Activated CD8-positive, alpha-beta memory T cell treated with anti-CD3 and anti-CD28 coated beads for 36 hours (primary cell): ENCODE data around the gene CLEC18C. TPM values are rescaled to one million over a fixed set of nuclear protein-coding genes. Genes with fewer than 3 reads are reported as not detected.
"Not testable (repeated sequence)": the region's sequence is repeated elsewhere in the genome, so short reads cannot be mapped to it uniquely, and the experiment has no call there.

ENCODE experiments used
- CTCF ChIA-PET: fragments of 350-600 bp; sonication (Branson Sonifier 250); formaldehyde crosslinking; loops from one replicate; lab custom pipeline; 2021; ENCODE audit warnings: antibody characterized with exemption; lab: Charles Lee
- POLR2A ChIA-PET: fragments of 350-600 bp; sonication (Branson Sonifier 250); formaldehyde crosslinking; loops from one replicate; lab custom pipeline; 2021; ENCODE audit warnings: antibody characterized with exemption; lab: Charles Lee
- total RNA-seq, 2 experiments: library from RNA; stranded (reverse); gene quantifications; one replicate each; pipeline ENCODE4 v1.2.3, GENCODE V29; 2021

Gene CLEC18C
- total RNA-seq, result under 1 TPM in 1 of 2 experiments, not detected in 1; 0.23 TPM

DNA sequence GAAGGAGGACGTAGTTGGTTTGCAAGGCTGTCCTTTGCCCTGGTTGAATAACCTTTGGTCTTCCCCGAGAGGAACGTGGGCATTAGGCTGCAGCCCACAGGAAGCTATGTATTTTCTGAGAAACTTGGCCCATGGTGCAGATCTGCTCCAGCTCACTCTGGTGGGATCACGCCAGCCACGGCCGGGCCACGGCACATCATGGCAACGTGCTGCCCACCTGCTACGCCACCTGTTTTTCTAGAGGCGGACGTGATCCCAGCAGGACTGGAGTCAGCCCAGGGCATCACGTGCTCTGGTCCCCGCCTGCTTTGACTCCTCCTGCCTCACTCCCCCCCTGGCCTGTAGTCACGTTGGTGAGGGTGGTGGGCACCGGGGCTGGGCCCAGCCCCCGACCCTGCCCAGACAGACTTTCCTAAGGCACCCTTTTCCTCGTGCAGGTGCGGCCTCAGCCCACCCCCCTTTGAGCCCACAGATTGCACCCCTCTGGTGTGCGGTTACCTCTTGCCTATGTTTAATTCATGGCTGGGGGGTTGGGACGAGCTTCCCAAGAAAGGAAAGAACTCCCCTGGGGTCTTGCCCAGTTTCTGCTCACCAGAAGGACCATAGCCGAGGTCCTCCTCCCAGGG, at the start of gene CLEC18C:
Gene CLEC18C, plus strand, starts transcription at position 576 of the 626 bp plus-strand sequence. CDS start 492 bp downstream, outside the sequence.
- POLR2A ChIA-PET, CTCF ChIA-PET: not testable (repeated sequence)

DNA sequence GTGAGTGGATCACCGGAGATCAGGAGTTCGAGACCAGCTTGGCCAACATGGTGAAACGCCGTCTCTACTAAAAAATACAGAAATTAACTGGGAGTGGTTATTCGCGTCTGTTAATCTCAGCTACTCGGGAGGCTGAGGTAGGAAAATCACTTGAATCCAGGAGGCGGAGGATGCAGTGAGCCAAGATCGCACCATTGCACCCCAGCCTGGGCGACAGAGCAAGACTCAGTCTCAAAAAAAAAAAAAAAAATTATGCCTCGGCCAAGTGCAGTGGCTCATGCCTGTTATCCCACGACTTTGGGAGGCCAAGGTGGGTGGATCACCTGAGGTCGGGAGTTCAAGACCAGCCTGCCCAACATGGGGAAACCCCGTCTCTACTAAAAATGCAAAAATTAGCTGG, 49.8 kb upstream of the CLEC18C start:
- CTCF ChIA-PET, POLR2A ChIA-PET: not testable (repeated sequence)

DNA sequence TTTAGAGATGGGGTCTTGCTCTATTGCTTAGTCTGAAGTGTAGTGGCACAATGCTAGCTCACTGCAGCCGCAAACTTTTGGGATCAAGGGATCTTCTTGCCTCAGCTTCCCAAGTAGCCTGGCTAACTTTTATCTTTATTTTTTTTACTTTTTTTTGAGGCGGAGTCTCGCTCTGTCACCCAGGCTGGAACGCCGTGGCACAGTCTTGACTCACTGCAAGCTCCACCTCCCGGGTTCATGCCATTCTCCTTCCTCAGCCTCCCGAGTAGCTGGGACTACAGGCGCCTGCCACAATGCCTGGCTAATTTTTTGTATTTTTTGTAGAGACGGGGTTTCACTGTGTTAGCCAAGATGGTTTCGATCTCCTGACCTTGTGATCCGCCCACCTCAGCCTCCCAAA, 47.4 kb upstream of the CLEC18C start:
- POLR2A ChIA-PET, CTCF ChIA-PET: not testable (repeated sequence)

DNA sequence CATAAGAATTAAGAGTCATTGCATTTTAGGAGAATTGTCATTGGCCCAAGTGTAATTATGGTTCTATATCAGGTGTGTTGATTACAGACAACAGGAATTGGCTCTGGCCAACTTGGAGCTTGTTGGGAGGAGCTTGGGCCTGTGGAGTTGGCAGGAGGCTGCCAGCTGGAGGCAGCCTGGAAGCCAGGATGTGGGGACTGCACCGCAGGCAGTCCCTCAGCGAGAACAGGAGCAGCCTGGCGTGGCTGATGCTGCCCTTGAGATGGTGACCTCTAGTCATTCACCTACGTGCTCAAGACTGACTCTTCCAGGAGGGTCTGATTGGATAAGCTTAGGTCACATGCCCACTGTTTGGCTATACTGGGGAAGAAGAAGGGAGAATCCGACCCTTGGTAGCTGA, 45.9 kb upstream of the CLEC18C start:
- POLR2A ChIA-PET, CTCF ChIA-PET: not testable (repeated sequence)

DNA sequence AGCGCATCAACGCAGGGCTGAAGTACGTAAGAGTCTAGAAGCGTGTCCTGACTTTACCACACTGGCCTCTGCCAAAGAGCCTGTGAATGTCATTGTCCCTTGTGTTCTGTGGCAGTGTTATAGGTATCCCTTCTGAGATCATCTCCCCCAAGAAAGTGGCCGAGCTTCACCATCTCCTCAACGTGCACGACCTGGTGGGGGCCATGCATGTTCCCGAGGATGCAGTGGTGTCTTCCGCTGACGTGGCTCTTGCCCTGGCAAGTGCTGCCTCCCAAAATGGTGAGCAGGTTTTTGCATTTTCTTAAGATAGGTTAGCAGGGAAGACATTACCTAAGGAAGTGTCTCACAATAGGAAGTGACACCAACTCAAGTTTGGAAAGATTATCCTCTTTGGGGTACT, 44.7 kb upstream of the CLEC18C start:
- CTCF ChIA-PET, POLR2A ChIA-PET: not testable (repeated sequence)

DNA sequence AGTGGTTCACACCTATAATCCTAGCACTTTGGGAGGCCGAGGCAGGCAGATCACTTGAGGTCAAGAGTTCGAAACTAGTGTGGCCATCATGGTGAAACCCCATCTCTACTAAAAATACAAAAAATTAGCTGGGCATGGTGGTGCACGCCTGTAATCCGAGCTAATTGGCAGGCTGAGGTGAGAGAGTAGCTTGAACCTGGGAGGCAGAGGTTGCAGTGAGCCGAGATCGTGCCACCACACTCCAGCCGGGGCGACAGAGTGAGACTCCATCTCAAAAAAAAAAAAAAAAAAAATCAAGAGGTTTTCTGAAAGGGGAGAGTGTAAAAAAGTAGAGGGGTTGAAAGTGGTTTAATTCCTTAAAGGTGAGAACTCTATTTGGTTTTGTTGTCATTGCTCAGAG, 37.8 kb upstream of the CLEC18C start:
- POLR2A ChIA-PET, CTCF ChIA-PET: not testable (repeated sequence)

DNA sequence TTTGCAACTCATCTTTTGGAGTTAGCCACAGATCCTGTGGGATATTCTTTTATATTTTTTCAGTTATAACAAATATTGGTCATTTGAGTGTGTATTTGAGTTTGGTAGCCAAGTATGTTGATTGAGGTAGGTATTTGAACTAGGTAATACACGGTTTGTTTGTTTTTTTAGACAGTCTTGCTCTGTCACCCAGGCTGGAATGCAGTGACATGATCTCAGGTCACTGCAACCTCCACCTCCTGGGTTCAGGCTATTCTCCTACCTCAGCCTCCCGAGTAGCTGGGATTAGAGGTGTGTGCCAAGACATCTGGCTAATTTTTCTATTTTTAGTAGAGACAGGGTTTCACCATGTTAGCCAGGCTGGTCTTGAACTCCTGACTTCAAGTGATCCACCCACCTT, 37.0 kb upstream of the CLEC18C start:
- POLR2A ChIA-PET, CTCF ChIA-PET: not testable (repeated sequence)

DNA sequence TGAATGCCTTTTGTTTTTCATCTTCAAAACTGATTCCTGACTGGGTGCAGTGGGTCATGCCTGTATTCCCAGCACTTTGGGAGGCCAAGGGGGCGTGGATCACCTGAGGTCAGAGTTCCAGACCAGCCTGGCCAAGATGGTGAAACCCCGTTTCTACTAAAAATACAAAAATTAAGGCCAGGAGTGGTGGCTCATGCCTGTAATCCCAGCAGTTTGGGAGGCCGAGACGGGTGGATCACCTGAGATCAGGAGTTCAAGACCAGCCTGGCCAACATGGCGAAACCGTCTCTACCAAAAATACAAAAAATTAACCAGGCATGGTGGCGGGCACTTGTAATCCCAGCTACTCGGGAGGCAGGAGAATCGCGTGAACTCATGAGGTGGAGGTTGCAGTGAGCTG, 30.8 kb upstream of the CLEC18C start:
- POLR2A ChIA-PET, CTCF ChIA-PET: not testable (repeated sequence)

DNA sequence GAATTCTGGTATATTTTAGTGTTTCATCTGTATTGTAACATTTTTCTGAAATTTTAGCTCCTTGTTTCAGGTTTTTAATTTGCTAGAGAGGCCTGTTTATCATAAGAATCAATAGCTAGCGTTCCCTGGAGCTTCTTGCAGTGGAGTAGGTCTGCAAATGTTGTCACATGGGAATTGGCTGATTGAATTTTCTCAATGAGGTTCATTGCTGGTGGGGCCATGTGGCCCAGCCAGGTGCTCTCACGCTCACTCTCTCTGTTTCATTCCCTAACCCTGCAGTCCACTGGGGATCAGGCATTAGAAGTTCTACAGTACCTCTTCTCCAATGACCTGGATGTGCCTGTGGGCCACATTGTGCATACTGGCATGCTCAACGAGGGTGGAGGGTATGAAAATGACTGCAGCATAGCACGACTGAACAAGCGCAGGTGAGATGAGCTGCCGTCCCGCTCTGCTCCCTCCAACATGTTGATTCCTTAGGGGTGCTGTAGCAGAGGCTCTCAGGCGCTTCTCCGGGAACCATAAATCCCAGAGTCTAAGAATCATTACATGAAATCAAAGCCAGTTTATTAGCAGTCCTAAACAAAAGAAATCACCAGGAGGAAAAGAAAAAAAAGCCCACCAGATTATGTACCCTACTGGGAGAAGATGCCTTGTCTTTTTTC, 30.2 kb upstream of the CLEC18C start:
- POLR2A ChIA-PET, result not testable (repeated sequence)

DNA sequence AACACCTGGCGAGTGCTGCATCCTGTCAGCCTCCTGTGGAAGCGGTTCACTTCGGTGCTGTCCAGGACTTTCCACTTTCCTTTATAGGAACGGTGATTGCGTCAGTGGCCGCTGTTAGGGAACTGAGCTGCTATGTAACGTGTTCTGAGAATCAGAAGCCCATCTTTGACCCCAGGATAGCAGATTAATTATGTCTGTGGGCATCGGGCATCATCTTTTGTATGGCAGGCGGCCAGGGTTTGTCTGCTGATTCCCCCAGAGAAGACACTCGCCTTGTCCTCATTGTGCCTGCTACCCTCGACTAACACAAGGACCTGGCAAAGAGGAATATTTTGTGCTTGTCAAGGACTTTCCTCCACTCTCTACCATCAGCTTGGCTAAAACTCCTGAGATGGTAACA, 25.7 kb upstream of the CLEC18C start:
- POLR2A ChIA-PET, CTCF ChIA-PET: not testable (repeated sequence)

More for the DNA sequence above, 30.2 kb upstream of the CLEC18C start:
- CTCF ChIA-PET, result not testable (repeated sequence)

DNA sequence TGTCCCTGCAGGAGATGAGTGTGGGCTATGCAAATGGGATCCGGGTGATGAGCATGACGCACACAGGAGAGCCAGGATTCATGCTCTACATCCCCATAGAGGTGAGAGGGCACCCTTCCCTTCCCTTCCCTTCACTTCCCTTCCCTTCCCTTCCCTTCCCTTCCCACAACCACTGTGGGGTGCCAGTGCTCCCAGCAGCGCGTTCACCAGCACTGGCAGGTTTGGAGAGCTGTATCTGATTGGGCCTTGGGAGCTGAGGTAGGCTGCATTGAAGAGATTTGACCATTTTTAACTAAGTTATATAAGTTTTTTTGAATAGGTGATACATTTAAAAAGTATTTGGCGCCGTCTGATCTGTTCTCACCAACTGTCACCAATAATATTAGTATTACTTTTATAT, 25.1 kb upstream of the CLEC18C start:
- POLR2A ChIA-PET, CTCF ChIA-PET: not testable (repeated sequence)

DNA sequence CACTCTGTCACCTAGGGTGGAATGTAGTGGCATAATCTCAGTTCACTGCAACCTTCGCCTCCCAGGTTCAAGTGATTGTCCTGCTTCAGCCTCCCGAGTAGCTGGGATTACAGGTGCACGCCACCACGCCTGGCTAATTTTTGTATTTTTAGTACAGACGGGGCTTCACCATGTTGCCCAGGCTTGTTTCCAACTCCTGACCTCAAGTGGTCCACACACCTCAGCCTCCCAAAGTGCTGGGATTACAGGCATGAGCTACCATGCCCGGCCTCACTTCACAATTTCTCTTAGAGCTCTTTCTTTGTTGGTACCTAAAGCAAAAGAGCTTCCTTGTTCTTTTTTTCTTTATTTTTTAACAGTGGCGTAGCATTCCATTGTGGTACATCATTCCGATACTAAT, 24.3 kb upstream of the CLEC18C start:
- POLR2A ChIA-PET, CTCF ChIA-PET: not testable (repeated sequence)

DNA sequence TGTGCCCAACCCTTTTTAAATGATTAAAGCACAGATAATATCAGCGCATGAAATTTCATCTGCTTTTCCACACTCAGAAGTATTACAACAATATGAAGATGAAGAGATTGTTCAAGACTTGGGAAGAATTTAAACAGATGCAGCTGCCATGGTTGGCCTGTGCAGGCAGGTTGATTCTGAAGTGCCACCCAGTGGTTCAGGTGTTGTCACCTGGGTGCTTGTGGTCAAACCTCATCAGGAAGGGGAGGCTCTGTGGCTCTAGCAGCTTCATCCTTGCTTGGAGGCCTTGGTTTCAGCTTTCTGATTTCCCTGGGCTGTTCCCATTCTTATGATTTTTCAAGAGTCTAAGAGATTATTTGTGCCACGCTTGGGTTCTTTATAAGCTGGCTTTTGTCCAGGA, 22.2 kb upstream of the CLEC18C start:
- CTCF ChIA-PET, result no interaction called here
- POLR2A ChIA-PET, result no interaction called here

DNA sequence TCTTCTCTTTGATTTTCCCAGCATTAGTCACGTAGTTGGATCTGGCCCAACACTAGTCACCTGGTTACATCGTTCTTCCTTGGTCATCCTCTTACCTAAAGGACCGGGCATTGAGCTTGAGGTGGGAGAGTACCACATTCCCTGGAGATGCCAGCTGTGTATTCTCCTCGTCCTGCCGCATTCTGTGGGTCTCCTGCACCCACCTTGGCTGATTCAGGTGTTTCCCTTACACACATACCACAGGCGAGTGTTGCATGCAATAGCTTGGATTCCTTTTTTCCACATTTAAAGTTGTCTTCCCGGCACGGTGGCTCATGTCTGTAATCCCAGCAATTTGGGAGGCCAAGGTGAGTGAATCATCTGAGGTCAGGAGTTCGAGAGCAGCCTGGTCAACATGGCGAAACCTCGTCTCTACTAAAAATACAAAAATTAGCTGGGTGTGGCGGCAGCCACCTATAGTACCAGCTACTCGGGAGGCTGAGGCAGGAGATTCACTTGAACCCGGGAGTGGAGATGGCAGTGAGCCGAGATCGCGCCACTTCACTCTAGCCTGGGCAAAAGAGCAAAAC, 21.6 kb upstream of the CLEC18C start:
- POLR2A ChIA-PET, result interaction anchor here (0.6 kb wide), 1 partner anchor 1299 kb away, joined by 3 read pairs; no protein-coding TSS in a partner anchor
- CTCF ChIA-PET, result no interaction called here

DNA sequence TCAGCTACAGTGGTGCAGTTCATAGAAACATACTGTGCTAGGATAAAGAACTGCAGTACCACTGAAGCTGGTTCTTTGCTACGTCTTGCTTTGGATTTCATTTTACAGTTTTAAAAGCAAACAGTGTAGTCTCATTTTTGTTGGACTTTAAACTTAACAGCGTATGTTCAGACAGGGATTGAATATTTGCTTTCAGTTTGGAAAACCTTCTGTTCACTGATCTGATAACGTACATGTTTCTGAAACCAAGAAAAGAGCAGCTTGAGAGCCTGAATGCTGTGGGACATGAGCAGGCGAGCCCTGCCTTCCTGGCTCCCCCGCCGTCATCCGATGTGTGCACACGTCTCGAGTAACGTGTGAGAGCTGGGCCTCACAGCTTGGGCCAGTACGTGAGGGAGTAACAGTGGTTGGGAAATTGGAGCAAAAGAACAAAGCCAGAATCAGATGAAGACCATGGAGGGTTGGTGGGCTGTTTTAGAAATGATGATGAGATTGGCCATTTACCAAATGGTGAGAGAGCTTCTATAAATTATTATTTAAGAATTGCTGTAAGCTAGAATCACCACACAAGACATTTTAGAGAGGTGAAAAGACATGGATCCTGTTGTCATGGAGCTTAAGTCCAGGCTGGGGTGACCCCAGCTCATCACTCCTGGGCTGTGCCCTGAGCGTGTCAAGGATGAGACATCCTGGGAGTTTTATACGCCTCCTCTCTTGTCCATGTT, 20.8 kb upstream of the CLEC18C start:
- POLR2A ChIA-PET, result interaction anchor here (0.6 kb wide), 1 partner anchor 1298 kb away, joined by 3 read pairs; no protein-coding TSS in a partner anchor
- CTCF ChIA-PET, result no interaction called here

DNA sequence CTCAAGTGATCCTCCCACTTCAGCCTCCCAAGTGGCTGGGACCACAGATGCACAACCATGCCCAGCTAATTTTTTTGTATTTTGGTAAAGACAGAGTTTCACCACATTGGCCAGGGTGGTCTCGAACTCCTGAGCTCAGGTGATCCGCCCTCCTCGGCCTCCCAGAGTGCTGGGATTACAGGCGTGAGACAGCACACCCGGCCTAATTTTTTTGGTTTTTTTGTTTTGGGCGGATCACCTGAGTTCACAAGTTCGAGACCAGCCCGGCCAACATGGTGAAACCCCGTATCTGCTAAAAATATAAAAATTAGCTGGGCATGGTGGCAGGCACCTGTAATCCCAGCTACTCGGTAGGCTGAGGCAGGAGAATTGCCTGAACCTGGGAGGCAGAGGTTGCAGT, 18.9 kb upstream of the CLEC18C start:
- POLR2A ChIA-PET, result not testable (repeated sequence)
- CTCF ChIA-PET, result interaction anchor here (2.7 kb wide), 1 partner anchor 10 kb away, joined by 7 read pairs; no protein-coding TSS in a partner anchor

DNA sequence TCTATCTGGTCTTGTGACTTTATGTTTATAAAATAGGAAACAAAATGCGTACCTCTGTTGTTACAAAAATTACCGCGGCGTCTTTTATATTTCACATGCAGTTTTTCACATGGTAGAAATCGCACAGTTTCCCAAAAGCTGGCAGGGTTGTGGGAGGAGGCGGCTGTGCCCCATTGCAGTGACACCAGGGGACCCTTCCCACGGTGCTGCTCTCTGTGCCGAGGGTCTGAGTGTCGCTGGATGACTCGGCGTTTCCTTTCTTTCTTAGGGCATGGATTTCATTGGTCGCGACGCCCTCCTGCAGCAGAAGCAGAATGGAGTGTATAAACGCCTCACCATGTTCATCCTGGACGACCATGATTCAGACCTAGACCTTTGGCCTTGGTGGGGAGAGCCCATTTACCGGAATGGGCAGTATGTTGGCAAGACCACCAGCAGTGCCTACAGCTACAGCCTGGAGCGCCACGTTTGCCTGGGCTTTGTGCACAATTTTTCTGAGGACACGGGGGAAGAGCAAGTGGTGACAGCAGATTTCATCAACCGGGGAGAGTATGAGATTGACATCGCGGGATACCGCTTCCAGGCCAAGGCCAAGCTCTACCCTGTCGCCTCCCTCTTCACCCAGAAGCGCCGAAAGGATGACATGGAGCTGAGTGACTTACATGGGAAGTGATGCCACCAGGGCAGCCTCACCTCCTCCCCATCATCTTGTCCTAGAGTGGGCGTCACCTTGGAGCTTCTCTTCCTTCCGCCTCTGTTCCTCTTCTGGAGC, 17.2 kb upstream of the CLEC18C start:
- CTCF ChIA-PET, result interaction anchor here (0.5 to 2.7 kb wide), 3 partner anchors 8 to 159 kb away, joined by 5 to 8 read pairs (median 7); no protein-coding TSS in a partner anchor
- POLR2A ChIA-PET, result no interaction called here

DNA sequence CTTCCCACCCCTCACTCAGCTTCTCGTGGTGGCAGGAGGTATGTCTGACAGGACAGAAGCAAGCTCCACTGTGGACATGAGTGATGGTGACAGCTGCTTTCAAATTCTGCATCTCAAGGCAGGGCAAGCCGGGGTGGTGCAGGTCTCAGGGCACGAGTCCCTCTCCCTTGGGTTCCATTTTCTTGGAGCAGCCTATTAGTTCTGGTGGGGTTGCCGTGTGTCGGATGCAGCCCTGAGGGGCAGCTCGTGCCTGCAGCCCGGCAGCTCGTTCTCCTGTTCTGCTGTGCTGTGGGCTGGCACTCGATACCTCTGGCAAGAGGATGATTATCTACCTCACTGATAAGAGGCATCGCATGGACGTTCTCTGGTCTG, 16.5 kb upstream of the CLEC18C start:
- ChIA-PET POLR2A (no interaction called here), CTCF (interaction anchor here (0.5 to 2.7 kb wide), 4 partner anchors 7 to 473 kb away, joined by 3 to 8 read pairs (median 6); no protein-coding TSS in a partner anchor)
